HepG2 (cell line): Measurements from ENCODE around the gene SLC22A23. TPM values are rescaled to one million over a fixed set of nuclear protein-coding genes. Genes with fewer than 3 reads are reported as not detected.

Experiments used
- AFF4 ChIP-seq: sonication (generic); formaldehyde crosslinking; IDR thresholded peaks from 2 replicates; pipeline ENCODE4 v1.4.0; 2020; ENCODE audit warnings: missing genetic modification reagents
- CCAR2 ChIP-seq: fragments of 200-400 bp; formaldehyde crosslinking; optimal IDR thresholded peaks from 2 replicates; pipeline ENCODE3; 2018; ENCODE audit warnings: low read depth, mild to moderate bottlenecking, low read length, moderate library complexity
- CHD2 ChIP-seq: IDR thresholded peaks from 2 replicates; pipeline ENCODE4 v1.6.1; 2011; ENCODE audit warnings: low read depth, low read length, improper control_type of control experiment
- FLYWCH1 ChIP-seq: sonication (generic); formaldehyde crosslinking; IDR thresholded peaks from 2 replicates; pipeline ENCODE4 v1.8.1; 2023; ENCODE audit warnings: mild to moderate bottlenecking, missing genetic modification reagents
- FOXO1 ChIP-seq: sonication (generic); formaldehyde crosslinking; IDR thresholded peaks from 2 replicates; pipeline ENCODE4 v1.4.0; 2020; ENCODE audit warnings: missing genetic modification reagents
- HNF4G ChIP-seq, 2 experiments: sonication (generic) in 1 of 2; formaldehyde crosslinking in 1 of 2; IDR thresholded peaks; 2 replicates each; pipeline versions ENCODE4 v1.4.0 to v1.6.1; 2011 to 2020; ENCODE audit warnings: borderline replicate concordance in 2 of 2, low read depth in 2 of 2, mild to moderate bottlenecking in 2 of 2, low read length in 1 of 2, missing genetic modification reagents in 1 of 2, moderate library complexity in 1 of 2
- HNRNPK ChIP-seq: fragments of 200-400 bp; formaldehyde crosslinking; IDR thresholded peaks from 2 replicates; pipeline ENCODE4 v1.6.1; 2018; ENCODE audit warnings: low read length, low read depth, moderate library complexity, mild to moderate bottlenecking; ENCODE audit not compliant: poor library complexity, severe bottlenecking
- MEIS2 ChIP-seq: sonication (generic); formaldehyde crosslinking; IDR thresholded peaks from 2 replicates; pipeline ENCODE4 v1.9.0; 2021; ENCODE audit warnings: mild to moderate bottlenecking, missing genetic modification reagents
- NCOA1 ChIP-seq: sonication (generic); formaldehyde crosslinking; IDR thresholded peaks from 2 replicates; pipeline ENCODE4 v1.9.0; 2021; ENCODE audit warnings: missing genetic modification reagents
- SMARCC2 ChIP-seq: fragments of 450-650 bp; IDR thresholded peaks from 2 replicates; pipeline ENCODE4 v1.6.1; 2017; ENCODE audit warnings: antibody characterized with exemption, mild to moderate bottlenecking
- SRSF4 ChIP-seq: fragments of 200-400 bp; formaldehyde crosslinking; IDR thresholded peaks from one replicate; pipeline ENCODE4 v1.6.1; 2018; ENCODE audit warnings: mild to moderate bottlenecking, low read depth, low read length, moderate library complexity; ENCODE audit not compliant: poor library complexity, severe bottlenecking
- TFE3 ChIP-seq: IDR thresholded peaks from 2 replicates; pipeline ENCODE4 v1.6.1; 2016
- ZKSCAN8 ChIP-seq: IDR thresholded peaks from 2 replicates; pipeline ENCODE4 v1.6.1; 2016; ENCODE audit warnings: borderline replicate concordance, missing genetic modification reagents, missing compliant biosample characterization
- ZNF264 ChIP-seq: sonication (generic); formaldehyde crosslinking; IDR thresholded peaks from 2 replicates; pipeline ENCODE4 v1.4.0; 2020; ENCODE audit warnings: missing genetic modification reagents
- ZNF558 ChIP-seq: sonication (generic); formaldehyde crosslinking; IDR thresholded peaks from 2 replicates; pipeline ENCODE4 v1.9.0; 2022; ENCODE audit warnings: mild to moderate bottlenecking, missing genetic modification reagents, borderline replicate concordance
- ZNF564 ChIP-seq: sonication (generic); formaldehyde crosslinking; IDR thresholded peaks from 2 replicates; pipeline ENCODE4 v1.8.1; 2023; ENCODE audit warnings: mild to moderate bottlenecking, missing genetic modification reagents
- ZNF747 ChIP-seq: sonication (generic); formaldehyde crosslinking; IDR thresholded peaks from 2 replicates; pipeline ENCODE4 v1.8.1; 2023; ENCODE audit warnings: missing genetic modification reagents, mild to moderate bottlenecking, borderline replicate concordance
- ZNF75D ChIP-seq: sonication (generic); formaldehyde crosslinking; IDR thresholded peaks from 2 replicates; pipeline ENCODE4 v1.8.1; 2023; ENCODE audit warnings: missing genetic modification reagents, mild to moderate bottlenecking, borderline replicate concordance
- polyA plus RNA-seq, 8 experiments: library from polyadenylated mRNA; depleted of rRNA in 3 of 8; stranded (reverse) in 7 of 8; unstranded in 1 of 8; fragments of >200 nt; fragmentation: Illumina TruSeq in 4 of 8; extraction: Trizol in 4 of 8; gene quantifications; 2 replicates each; pipeline versions ENCODE4 v1.2.1 to v1.2.3, GENCODE V29; 2011 to 2016; ENCODE audit warnings: low read depth in 4 of 8, missing spikeins in 1 of 8, mixed read lengths in 1 of 8; ENCODE audit not compliant: insufficient read depth in 1 of 8
- total RNA-seq, 5 experiments: library from RNA; depleted of rRNA; stranded (reverse); fragments of >200 nt; fragmentation: Illumina TruSeq; extraction: Trizol; gene quantifications; 2 replicates each; pipeline ENCODE4 v1.2.3, GENCODE V29; 2016; ENCODE audit warnings: low read depth in 1 of 5
- TF ChIP-seq, protein P1 (sequence below): sonication (generic); formaldehyde crosslinking; IDR thresholded peaks from 2 replicates; pipeline ENCODE4 v1.4.0; 2020; ENCODE audit warnings: missing genetic modification reagents

Gene SLC22A23
- total and polyA plus RNA-seq, 2 of the 13 experiments (the other 11 are each of a cell fraction or from before 2014, with no cell fraction given) = 11.8 to 17.5 TPM

GRCh38 chr6:3409699-3410384, 47.0 kb downstream of the SLC22A23 start (continued):
- TF ChIP-seq SMARCC2 (no peak), HNF4G (IDR thresholded peaks at IDR 0.05; ENCODE audit: borderline replicate concordance, low read depth, low read length) (peak; percentile 80), HNF4G (CRISPR knock-in tag; IDR thresholded peaks at IDR 0.05; ENCODE audit: borderline replicate concordance, low read depth) (peak; percentile 95), CCAR2 (peak; percentile 64), MEIS2 (CRISPR knock-in tag) (peak; percentile 97), ZNF264 (CRISPR knock-in tag) (peak; percentile 90), ZNF564 (peak; percentile 76), AFF4 (CRISPR knock-in tag) (peak; percentile 89; the same call in 1 of the 2 replicates), TFE3 (CRISPR knock-in tag) (peak; percentile 98), ZNF75D (CRISPR knock-in tag) (no peak), FLYWCH1 (no peak), SRSF4 (no peak), ZKSCAN8 (CRISPR knock-in tag) (peak; percentile 95; the same call in 1 of the 2 replicates), FOXO1 (CRISPR knock-in tag) (peak; percentile 97), CHD2 (no peak), ZNF558 (CRISPR knock-in tag) (no peak; the same call in 1 of the 2 replicates), HNRNPK (no peak), ZNF747 (CRISPR knock-in tag) (peak; percentile 94), NCOA1 (CRISPR knock-in tag) (peak; percentile 91; the same call in 1 of the 2 replicates)
- TF ChIP-seq, protein P1, sequence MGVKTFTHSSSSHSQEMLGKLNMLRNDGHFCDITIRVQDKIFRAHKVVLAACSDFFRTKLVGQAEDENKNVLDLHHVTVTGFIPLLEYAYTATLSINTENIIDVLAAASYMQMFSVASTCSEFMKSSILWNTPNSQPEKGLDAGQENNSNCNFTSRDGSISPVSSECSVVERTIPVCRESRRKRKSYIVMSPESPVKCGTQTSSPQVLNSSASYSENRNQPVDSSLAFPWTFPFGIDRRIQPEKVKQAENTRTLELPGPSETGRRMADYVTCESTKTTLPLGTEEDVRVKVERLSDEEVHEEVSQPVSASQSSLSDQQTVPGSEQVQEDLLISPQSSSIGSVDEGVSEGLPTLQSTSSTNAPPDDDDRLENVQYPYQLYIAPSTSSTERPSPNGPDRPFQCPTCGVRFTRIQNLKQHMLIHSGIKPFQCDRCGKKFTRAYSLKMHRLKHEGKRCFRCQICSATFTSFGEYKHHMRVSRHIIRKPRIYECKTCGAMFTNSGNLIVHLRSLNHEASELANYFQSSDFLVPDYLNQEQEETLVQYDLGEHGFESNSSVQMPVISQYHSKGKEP (CRISPR knock-in tag) = peak; percentile 56; the same call in 1 of the 2 replicates
